CD4-positive, alpha-beta T cell treated with Interleukin-15 for 1 hour (primary cell): ENCODE results near the gene COQ9.
A peak's percentile ranks its signal among the peaks of the same experiment; 100 is the strongest.

Source experiments
- DNase-seq: peaks from one replicate; pipeline ENCODE4 v3.0.0-alpha.2; 2020

The COQ9 gene

GRCh38 chr16:57473906-57474305 is 26.6 kb downstream of the COQ9 start:
- no peak for DNase-seq

GRCh38 chr16:57474671-57475661 is 27.7 kb downstream of the COQ9 start:
- no peak for DNase-seq

GRCh38 chr16:57475711-57476339 is 28.5 kb downstream of the COQ9 start:
- DNase-seq, result peak; percentile 67

- DNase-seq, result no peak
These were observed 29.5 kb downstream of the COQ9 start for GRCh38 chr16:57476546-57477410.

GRCh38 chr16:57477531-57478202 is 30.4 kb downstream of the COQ9 start:
- no peak for DNase-seq

- no peak for DNase-seq
These were observed 31.3 kb downstream of the COQ9 start for GRCh38 chr16:57478396-57479204.

- DNase-seq, result no peak
These were observed 32.1 kb downstream of the COQ9 start for GRCh38 chr16:57479205-57479975.

GRCh38 chr16:57479976-57480753 is 32.9 kb downstream of the COQ9 start:
- DNase-seq, result no peak

- DNase-seq, result no peak
These were observed 33.5 kb downstream of the COQ9 start for GRCh38 chr16:57480754-57481230.

- no peak for DNase-seq
These were observed 34.1 kb downstream of the COQ9 start for GRCh38 chr16:57481421-57481820.

- no peak for DNase-seq
These were observed 35.7 kb downstream of the COQ9 start for GRCh38 chr16:57482845-57483545.

GRCh38 chr16:57483725-57484514 is 36.6 kb downstream of the COQ9 start:
- DNase-seq, result no peak

GRCh38 chr16:57484515-57485005 is 37.3 kb downstream of the COQ9 start:
- DNase-seq, result no peak

GRCh38 chr16:57485091-57485915 is 38.0 kb downstream of the COQ9 start:
- DNase-seq, result no peak

GRCh38 chr16:57485916-57486857 is 38.9 kb downstream of the COQ9 start, which contains the start of gene DOK4:
Gene DOK4, minus strand, starts transcription at chr16:57486493. Its CDS starts 6,986 bp downstream, at chr16:57479507.
- peak; percentile 76 for DNase-seq
